ENCODE measurements around the gene TRIM8.
"Not testable (repeated sequence)": the region's sequence is repeated elsewhere in the genome, so short reads cannot be mapped to it uniquely, and the experiment has no call there.

TRIM8 gene

GRCh38 chr10:102673819-102674511 is 29.7 kb downstream of the TRIM8 start:
- DNase-seq = peak; percentile 69

GRCh38 chr10:102674566-102674965 is 30.3 kb downstream of the TRIM8 start:
- no peak for DNase-seq

- no peak for DNase-seq
Observed at GRCh38 chr10:102675011-102675665, 30.9 kb downstream of the TRIM8 start.

- DNase-seq = no peak
Observed at GRCh38 chr10:102675666-102676533, 31.6 kb downstream of the TRIM8 start.

GRCh38 chr10:102676534-102677315 is 32.4 kb downstream of the TRIM8 start:
- DNase-seq = no peak

GRCh38 chr10:102677331-102678067 is 33.2 kb downstream of the TRIM8 start:
- DNase-seq = no peak

- DNase-seq = no peak
Observed at GRCh38 chr10:102678068-102678400, 33.8 kb downstream of the TRIM8 start.

GRCh38 chr10:102678842-102679289 is 34.6 kb downstream of the TRIM8 start:
- DNase-seq = no peak

GRCh38 chr10:102679596-102679995 is 35.3 kb downstream of the TRIM8 start:
- DNase-seq = no peak

- DNase-seq = no peak
Observed at GRCh38 chr10:102681696-102682095, 37.4 kb downstream of the TRIM8 start.

- no peak for DNase-seq
Observed at GRCh38 chr10:102682416-102682815, 38.1 kb downstream of the TRIM8 start.

GRCh38 chr10:102682981-102683380 is 38.7 kb downstream of the TRIM8 start:
- no peak for DNase-seq

GRCh38 chr10:102683736-102684135 is 39.5 kb downstream of the TRIM8 start:
- no peak for DNase-seq

- no peak for DNase-seq
Observed at GRCh38 chr10:102691285-102692066, 47.2 kb downstream of the TRIM8 start.

- not testable (repeated sequence) for DNase-seq
Observed at GRCh38 chr10:102695401-102695800, 51.1 kb downstream of the TRIM8 start.

GRCh38 chr10:102696736-102697135 is 52.5 kb downstream of the TRIM8 start:
- DNase-seq = no peak

GRCh38 chr10:102698894-102699293 is 54.6 kb downstream of the TRIM8 start:
- DNase-seq = no peak

- DNase-seq = no peak
Observed at GRCh38 chr10:102701272-102701671, 57.0 kb downstream of the TRIM8 start.

GRCh38 chr10:102701796-102702195 is 57.5 kb downstream of the TRIM8 start:
- no peak for DNase-seq

- DNase-seq = no peak
Observed at GRCh38 chr10:102702742-102703141, 58.5 kb downstream of the TRIM8 start.

- DNase-seq = no peak
Observed at GRCh38 chr10:102704915-102705314, 60.6 kb downstream of the TRIM8 start.

Measured in effector CD4-positive, alpha-beta T cell (primary cell).